ENCODE data around the gene TEX50. TPM values are rescaled to one million over a fixed set of nuclear protein-coding genes. Genes with fewer than 3 reads are reported as not detected.
"Not testable (repeated sequence)": the region's sequence is repeated elsewhere in the genome, so short reads cannot be mapped to it uniquely, and the experiment has no call there.

The TEX50 gene
- total RNA-seq, 1 donor from 2014 or later = not detected

GRCh38 chr1:173638043-173639021, 3.2 kb downstream of the TEX50 start:
- H3K4me3 Mint-ChIP-seq = no peak overlapping the region
- no peak for DNase-seq
- H3K27ac Mint-ChIP-seq = no peak overlapping the region
- no peaks in the 10 kb centered on the region for H3K36me3 Mint-ChIP-seq (ENCODE audit: low read depth)
- peaks cover under 1% of the 10 kb centered on the region for H3K9me3 Mint-ChIP-seq
- intact Hi-C loops (cut with micrococcal nuclease) = no loop called here
- H3K4me1 Mint-ChIP-seq = no peaks in the 10 kb centered on the region
- peaks cover 5% of the 10 kb centered on the region for H3K27me3 Mint-ChIP-seq

- H3K27ac Mint-ChIP-seq = no peak overlapping the region
- no peak overlapping the region for H3K4me3 Mint-ChIP-seq
- H3K27me3 Mint-ChIP-seq = peaks cover 3% of the 10 kb centered on the region
- H3K36me3 Mint-ChIP-seq (ENCODE audit: low read depth) = no peaks in the 10 kb centered on the region
- intact Hi-C loops (cut with micrococcal nuclease) = no loop called here
- no peaks in the 10 kb centered on the region for H3K9me3 Mint-ChIP-seq
- no peaks in the 10 kb centered on the region for H3K4me1 Mint-ChIP-seq
- no peak for DNase-seq
These were observed 4.0 kb downstream of the TEX50 start for GRCh38 chr1:173639102-173639501.

- DNase-seq; H3K4me3 Mint-ChIP-seq; intact Hi-C loops (cut with micrococcal nuclease); H3K27ac Mint-ChIP-seq; H3K36me3 Mint-ChIP-seq (ENCODE audit: low read depth); H3K9me3 Mint-ChIP-seq; H3K4me1 Mint-ChIP-seq; H3K27me3 Mint-ChIP-seq: not testable (repeated sequence)
These were observed 7.5 kb downstream of the TEX50 start for GRCh38 chr1:173642450-173643139.

- Mint-ChIP-seq H3K4me3 (no peak overlapping the region), H3K27me3 (peaks cover 10% of the 10 kb centered on the region), H3K4me1 (no peaks in the 10 kb centered on the region), H3K27ac (no peak overlapping the region), H3K36me3 (ENCODE audit: low read depth) (no peaks in the 10 kb centered on the region), H3K9me3 (peaks cover 8% of the 10 kb centered on the region)
- intact Hi-C loops (cut with micrococcal nuclease) = no loop called here
- DNase-seq = no peak
These were observed 11.5 kb downstream of the TEX50 start for GRCh38 chr1:173646656-173647055.

- Mint-ChIP-seq H3K9me3 (peaks cover 15% of the 10 kb centered on the region), H3K36me3 (ENCODE audit: low read depth) (no peaks in the 10 kb centered on the region), H3K4me1 (no peaks in the 10 kb centered on the region), H3K27ac (no peak overlapping the region), H3K27me3 (peaks cover 20% of the 10 kb centered on the region), H3K4me3 (no peak overlapping the region)
- intact Hi-C loops (cut with micrococcal nuclease) = no loop called here
- DNase-seq = no peak
These were observed 13.9 kb downstream of the TEX50 start for GRCh38 chr1:173648880-173649605.

GRCh38 chr1:173660306-173660705, 25.2 kb downstream of the TEX50 start:
- Mint-ChIP-seq H3K36me3 (ENCODE audit: low read depth) (no peaks in the 10 kb centered on the region), H3K4me1 (no peaks in the 10 kb centered on the region), H3K27me3 (peaks cover 2% of the 10 kb centered on the region), H3K4me3 (no peak overlapping the region), H3K9me3 (peaks cover under 1% of the 10 kb centered on the region), H3K27ac (no peak overlapping the region)
- intact Hi-C loops (cut with micrococcal nuclease) = no loop called here
- peak; percentile 36 for DNase-seq

GRCh38 chr1:173661271-173661670, 26.1 kb downstream of the TEX50 start:
- intact Hi-C loops (cut with micrococcal nuclease) = no loop called here
- Mint-ChIP-seq H3K4me3 (no peak overlapping the region), H3K36me3 (ENCODE audit: low read depth) (no peaks in the 10 kb centered on the region), H3K4me1 (no peaks in the 10 kb centered on the region), H3K27ac (no peak overlapping the region), H3K9me3 (no peaks in the 10 kb centered on the region), H3K27me3 (peaks cover 2% of the 10 kb centered on the region)
- DNase-seq = peak; percentile 10

GRCh38 chr1:173661763-173662162, 26.6 kb downstream of the TEX50 start:
- Mint-ChIP-seq H3K36me3 (ENCODE audit: low read depth) (no peaks in the 10 kb centered on the region), H3K27ac (no peak overlapping the region), H3K27me3 (peaks cover 2% of the 10 kb centered on the region), H3K4me3 (no peak overlapping the region), H3K9me3 (no peaks in the 10 kb centered on the region), H3K4me1 (no peaks in the 10 kb centered on the region)
- peak; percentile 10 for DNase-seq
- intact Hi-C loops (cut with micrococcal nuclease) = no loop called here

GRCh38 chr1:173663159-173663558, 28.0 kb downstream of the TEX50 start:
- DNase-seq = peak; percentile 34
- no peak overlapping the region for H3K4me3 Mint-ChIP-seq
- no peaks in the 10 kb centered on the region for H3K36me3 Mint-ChIP-seq (ENCODE audit: low read depth)
- no peak overlapping the region for H3K27ac Mint-ChIP-seq
- H3K27me3 Mint-ChIP-seq = peaks cover 6% of the 10 kb centered on the region
- intact Hi-C loops (cut with micrococcal nuclease) = no loop called here
- H3K4me1 Mint-ChIP-seq = no peaks in the 10 kb centered on the region
- H3K9me3 Mint-ChIP-seq = no peaks in the 10 kb centered on the region

- Mint-ChIP-seq H3K36me3 (ENCODE audit: low read depth) (no peaks in the 10 kb centered on the region), H3K27ac (no peak overlapping the region), H3K4me1 (peaks cover 5% of the 10 kb centered on the region), H3K9me3 (no peaks in the 10 kb centered on the region), H3K4me3 (no peak overlapping the region), H3K27me3 (peaks cover 22% of the 10 kb centered on the region)
- peak; percentile 9 for DNase-seq
- intact Hi-C loops (cut with micrococcal nuclease) = no loop called here
These were observed 31.5 kb downstream of the TEX50 start for GRCh38 chr1:173666646-173667045.

GRCh38 chr1:173669491-173669941, 34.4 kb downstream of the TEX50 start, which contains the start of gene ANKRD45:
ANKRD45 (minus strand) TSS chr1:173669851; CDS start chr1:173659418, 10,433 bp downstream.
- no peak within 1 kb of the TSS for H3K27ac Mint-ChIP-seq

GRCh38 chr1:173674496-173674895, 39.4 kb downstream of the TEX50 start:
- H3K4me1 Mint-ChIP-seq; H3K27ac Mint-ChIP-seq; H3K4me3 Mint-ChIP-seq; intact Hi-C loops (cut with micrococcal nuclease); H3K36me3 Mint-ChIP-seq (ENCODE audit: low read depth); DNase-seq; H3K9me3 Mint-ChIP-seq: not testable (repeated sequence)
- peaks cover 10% of the 10 kb centered on the region for H3K27me3 Mint-ChIP-seq

More at GRCh38 chr1:173669491-173669941, 34.4 kb downstream of the TEX50 start, which contains the start of gene ANKRD45:
- Mint-ChIP-seq H3K36me3 (ENCODE audit: low read depth) (no peaks in the 10 kb centered on the region), H3K4me3 (peak within 1 kb of the TSS; percentile 55), H3K27me3 (peaks cover 21% of the 10 kb centered on the region), H3K9me3 (no peaks in the 10 kb centered on the region), H3K4me1 (peaks cover 5% of the 10 kb centered on the region)
- DNase-seq = peak; percentile 69
- intact Hi-C loops (cut with micrococcal nuclease) = no loop called here

- H3K4me3 Mint-ChIP-seq; DNase-seq; intact Hi-C loops (cut with micrococcal nuclease); H3K36me3 Mint-ChIP-seq (ENCODE audit: low read depth); H3K4me1 Mint-ChIP-seq; H3K27ac Mint-ChIP-seq: not testable (repeated sequence)
- Mint-ChIP-seq H3K9me3 (peaks cover 15% of the 10 kb centered on the region), H3K27me3 (peaks cover 11% of the 10 kb centered on the region)
These were observed 45.0 kb downstream of the TEX50 start for GRCh38 chr1:173680152-173680551.

Data from activated CD4-positive, alpha-beta T cell treated with anti-CD3 and anti-CD28 coated beads, Interleukin-2, amount 10 ng/mL, durations not matched to agents 24 days and 14 days (primary cell).